Breast epithelium (tissue), 3 donors: Measurements from ENCODE around the gene HBG1.
"Not testable (repeated sequence)": the region's sequence is repeated elsewhere in the genome, so short reads cannot be mapped to it uniquely, and the experiment has no call there.

Experiments used
- POLR2A ChIP-seq: fragments of 450-650 bp; IDR thresholded peaks from one replicate; pipeline ENCODE4 v1.6.1; 2016; ENCODE audit warnings: antibody characterized with exemption, mild to moderate bottlenecking, moderate library complexity
- TF ChIP-seq, protein P1 (sequence below), 3 donors: fragments of 450-650 bp; IDR thresholded peaks; one replicate each; pipeline ENCODE4 v1.5.1; 2016 to 2017; ENCODE audit warnings: antibody characterized with exemption in 3 of 3, mild to moderate bottlenecking in 3 of 3, moderate library complexity in 3 of 3

DNA sequence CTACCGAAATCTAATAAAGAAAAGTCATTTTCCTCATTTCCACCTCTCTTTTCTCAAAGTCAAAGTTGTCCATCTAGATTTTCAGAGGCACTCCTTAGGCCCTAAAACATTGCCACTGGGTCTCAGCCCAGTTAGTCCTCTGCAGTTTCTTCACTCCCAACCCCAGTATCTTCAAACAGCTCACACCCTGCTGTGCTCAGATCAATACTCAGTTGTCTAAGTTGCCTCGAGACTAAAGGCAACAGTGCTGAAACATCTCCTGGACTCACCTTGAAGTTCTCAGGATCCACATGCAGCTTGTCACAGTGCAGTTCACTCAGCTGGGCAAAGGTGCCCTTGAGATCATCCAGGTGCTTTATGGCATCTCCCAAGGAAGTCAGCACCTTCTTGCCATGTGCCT lies 4.4 kb upstream of the HBG1 start:
- TF ChIP-seq, protein P1, sequence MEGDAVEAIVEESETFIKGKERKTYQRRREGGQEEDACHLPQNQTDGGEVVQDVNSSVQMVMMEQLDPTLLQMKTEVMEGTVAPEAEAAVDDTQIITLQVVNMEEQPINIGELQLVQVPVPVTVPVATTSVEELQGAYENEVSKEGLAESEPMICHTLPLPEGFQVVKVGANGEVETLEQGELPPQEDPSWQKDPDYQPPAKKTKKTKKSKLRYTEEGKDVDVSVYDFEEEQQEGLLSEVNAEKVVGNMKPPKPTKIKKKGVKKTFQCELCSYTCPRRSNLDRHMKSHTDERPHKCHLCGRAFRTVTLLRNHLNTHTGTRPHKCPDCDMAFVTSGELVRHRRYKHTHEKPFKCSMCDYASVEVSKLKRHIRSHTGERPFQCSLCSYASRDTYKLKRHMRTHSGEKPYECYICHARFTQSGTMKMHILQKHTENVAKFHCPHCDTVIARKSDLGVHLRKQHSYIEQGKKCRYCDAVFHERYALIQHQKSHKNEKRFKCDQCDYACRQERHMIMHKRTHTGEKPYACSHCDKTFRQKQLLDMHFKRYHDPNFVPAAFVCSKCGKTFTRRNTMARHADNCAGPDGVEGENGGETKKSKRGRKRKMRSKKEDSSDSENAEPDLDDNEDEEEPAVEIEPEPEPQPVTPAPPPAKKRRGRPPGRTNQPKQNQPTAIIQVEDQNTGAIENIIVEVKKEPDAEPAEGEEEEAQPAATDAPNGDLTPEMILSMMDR (IDR thresholded peaks at IDR 0.05) = not testable (repeated sequence)
- TF ChIP-seq POLR2A = not testable (repeated sequence)
